HS-5 (cell line): Measurements from ENCODE around the gene TBC1D22A.
A peak's percentile ranks its signal among the peaks of the same experiment; 100 is the strongest.
"Not testable (repeated sequence)": the region's sequence is repeated elsewhere in the genome, so short reads cannot be mapped to it uniquely, and the experiment has no call there.

ENCODE experiments used
- DNase-seq: peaks from one replicate; pipeline ENCODE4 v3.0.0-alpha.2; 2012; ENCODE audit warnings: low read depth

Gene TBC1D22A

DNA sequence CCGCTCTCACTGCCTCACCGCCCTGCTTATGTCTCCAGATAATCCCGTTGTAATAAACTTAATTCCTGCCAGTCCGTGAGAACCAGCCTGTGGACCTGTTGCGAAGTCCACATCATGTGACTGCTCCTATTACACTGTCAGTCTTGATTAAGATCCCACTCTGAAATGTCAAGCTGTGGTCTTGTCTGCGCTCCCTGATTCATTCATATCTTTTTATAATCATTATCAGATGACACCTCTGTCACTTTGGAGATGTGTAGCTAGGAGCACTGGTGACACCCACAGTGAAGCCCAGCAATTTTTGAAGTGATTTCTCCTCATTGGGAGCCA lies 377.3 kb downstream of the TBC1D22A start:
- no peak for DNase-seq

GRCh38 chr22:47140975-47141374 lies 378.5 kb downstream of the TBC1D22A start:
- not testable (repeated sequence) for DNase-seq

DNA sequence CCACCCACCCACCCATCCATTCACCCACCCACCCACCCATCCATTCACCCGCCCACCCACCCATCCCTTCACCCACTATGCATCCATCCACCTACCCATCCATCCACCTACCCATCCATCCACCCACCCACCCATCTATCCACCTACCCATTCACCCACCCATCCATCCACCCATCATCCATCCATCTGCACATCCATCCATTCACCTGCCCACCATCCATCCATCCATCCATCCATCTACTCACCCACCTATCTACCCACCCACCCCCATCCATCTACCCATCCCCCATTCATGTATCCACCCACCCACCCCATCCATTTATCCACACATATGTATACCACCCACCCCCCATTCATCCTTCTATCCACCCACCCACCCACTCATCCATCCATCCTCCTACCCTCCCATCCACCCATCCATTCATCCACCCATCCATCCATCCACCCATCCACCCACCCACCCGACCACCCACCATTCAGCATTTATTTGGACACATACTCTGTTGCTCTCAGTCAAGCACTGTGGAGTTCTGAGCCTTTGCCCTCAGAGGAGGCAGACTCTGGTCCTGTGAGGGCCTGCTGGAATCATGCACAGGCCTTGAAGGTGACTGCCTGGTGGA lies 380.1 kb downstream of the TBC1D22A start:
- DNase-seq: no peak

DNA sequence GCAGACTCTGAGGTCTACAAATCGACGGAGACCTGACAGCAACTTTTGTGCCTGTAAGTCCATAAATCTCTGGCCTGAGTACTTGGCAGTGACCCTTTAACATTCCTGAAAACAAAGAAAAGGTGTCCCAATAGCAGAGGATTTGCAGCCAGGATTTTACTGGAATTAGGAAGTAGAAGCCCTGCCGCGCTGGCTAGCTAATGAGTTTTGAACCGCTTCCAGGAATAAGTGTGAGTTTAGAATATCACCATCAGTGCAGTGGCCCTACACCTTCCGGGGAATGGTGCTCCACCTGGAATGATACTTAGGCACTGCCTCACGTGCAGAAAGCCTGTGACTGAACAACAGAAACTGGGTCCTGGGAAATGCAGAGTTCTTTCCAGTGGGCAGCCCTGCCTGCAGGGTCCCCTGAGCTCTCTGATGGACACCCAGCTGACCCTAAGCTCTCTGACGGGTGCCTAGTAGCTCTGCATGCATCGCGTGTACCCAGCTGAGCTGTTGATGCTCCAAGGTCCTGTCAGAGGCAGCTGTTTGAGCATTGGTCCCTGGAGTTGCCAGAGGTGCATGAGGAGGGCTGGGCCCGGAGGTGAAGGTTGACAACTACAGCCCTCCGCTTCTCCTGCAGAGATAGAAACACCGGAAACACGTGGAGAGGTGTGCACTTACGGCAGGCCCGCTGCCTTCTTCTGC lies 380.9 kb downstream of the TBC1D22A start:
- no peak for DNase-seq

GRCh38 chr22:47144076-47144765 lies 381.8 kb downstream of the TBC1D22A start:
- DNase-seq: no peak

GRCh38 chr22:47144791-47145425 lies 382.5 kb downstream of the TBC1D22A start:
- DNase-seq: no peak

DNA sequence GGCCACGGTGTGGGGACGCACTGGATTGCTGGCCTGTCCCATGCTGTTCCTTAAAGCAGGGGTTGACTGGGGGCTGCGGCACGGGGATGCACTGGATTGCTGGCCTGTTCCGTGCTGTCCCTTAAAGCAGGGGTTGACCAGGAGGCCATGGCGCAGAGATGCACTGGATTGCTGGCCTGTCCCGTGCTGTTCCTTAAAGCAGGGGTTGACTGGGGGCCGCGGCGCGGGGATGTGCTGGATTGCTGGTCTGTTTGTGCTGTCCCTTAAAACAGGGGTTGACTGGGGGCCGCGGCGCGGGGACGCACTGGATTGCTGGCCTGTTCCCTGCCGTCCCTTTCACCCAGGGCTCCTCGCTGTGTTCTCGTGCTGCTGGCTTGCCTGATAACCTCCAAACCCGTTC lies 383.4 kb downstream of the TBC1D22A start:
- no peak for DNase-seq

GRCh38 chr22:47146391-47146790 lies 383.9 kb downstream of the TBC1D22A start:
- no peak for DNase-seq

DNA sequence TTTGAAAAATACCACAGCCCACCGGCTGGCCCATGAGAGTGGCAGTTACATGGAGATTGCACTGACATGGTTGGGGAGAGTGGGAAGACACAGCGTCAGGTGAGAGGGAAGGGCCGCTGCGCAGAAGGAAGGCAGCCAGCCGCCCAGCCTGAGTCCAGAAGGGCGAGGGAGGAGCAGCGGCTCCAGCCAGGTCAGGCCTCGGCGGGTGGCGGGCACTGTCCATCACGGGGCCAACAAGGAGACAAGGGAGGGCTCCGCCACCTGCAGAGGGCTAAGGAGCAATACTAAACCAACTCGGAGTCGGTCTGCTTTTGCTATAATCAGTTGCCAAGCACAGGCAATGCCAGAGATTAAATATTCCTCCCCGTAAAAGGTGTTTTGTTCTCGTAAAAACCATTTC lies 384.5 kb downstream of the TBC1D22A start:
- DNase-seq: no peak

GRCh38 chr22:47147572-47147971 lies 385.1 kb downstream of the TBC1D22A start:
- no peak for DNase-seq

DNA sequence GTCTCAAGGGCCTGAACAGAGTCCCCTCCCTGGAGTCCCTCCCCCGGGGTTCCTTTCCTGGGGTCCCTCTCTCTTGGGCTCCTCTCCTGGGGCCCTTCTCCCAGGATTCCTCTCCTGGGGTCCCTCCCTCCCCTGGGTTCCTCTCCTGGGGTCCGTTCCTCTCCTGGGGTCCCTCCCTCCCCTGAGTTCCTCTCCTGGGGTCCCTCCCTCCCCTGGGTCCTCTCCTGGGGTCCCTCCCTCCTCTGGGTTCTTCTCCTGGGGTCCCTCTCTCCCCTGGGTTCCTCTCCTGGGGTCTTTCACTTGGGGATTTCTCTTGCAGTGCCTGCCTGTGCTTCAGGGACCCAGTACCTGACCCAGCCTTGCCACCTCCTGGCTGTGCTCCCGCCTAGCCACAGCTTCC lies 386.1 kb downstream of the TBC1D22A start:
- no peak for DNase-seq

DNA sequence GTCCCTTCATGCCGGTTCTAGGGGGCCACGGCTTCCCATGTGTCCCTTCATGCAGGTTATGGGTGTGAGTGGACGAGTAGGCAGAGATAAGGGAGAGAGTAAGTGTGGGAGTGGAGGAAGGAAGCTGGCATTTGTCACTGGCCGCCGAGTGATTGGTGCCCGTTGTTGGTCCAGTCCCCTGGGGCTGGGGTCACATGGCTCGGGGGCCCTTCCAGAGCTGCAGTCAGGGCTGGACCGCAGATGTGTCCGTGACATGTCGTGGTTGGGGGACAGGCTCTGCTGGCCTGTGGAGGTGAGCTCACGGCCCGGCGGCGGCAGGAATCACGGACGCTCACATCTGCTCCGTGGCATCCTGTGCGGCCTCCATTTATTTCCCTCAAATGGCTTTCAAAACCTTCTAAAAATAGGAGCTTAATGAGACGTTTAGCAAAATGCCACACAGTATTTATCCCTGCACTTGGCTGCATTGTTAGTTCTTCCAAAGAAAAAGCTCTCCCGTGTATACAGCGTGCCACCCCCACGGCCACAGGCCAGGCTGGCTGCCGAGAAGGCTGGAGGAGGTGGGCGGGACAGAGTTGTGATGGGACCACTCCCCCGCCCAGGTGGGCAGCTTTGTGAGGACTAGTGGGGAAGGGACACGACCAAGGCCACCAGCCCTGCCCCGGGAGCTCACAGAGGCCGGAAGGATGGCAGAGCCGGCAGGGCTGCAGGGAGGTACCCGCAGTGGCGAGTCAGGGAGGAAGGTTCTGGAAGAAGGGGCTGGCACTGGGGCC lies 386.7 kb downstream of the TBC1D22A start:
- DNase-seq: no peak

DNA sequence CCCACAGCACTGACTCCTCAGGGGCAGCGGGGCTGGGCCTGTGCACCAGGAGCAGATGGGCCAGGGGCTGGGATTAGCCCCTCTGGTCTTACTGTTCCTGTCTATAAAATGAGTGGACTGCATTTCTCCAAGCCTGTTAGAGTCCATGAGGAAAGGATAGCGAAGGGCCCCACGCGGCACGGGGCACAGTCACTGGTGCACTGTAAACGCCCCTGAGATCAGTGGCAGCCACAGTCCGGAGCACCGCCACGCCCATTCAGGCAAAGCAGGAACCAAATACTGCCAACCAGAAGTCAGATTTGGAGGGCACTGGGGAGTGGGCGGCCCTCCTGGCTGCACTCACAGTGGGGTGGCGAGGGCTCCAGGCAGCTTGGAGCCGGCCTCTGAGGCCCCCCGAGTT lies 387.5 kb downstream of the TBC1D22A start:
- DNase-seq: no peak

GRCh38 chr22:47150426-47150825 lies 388.0 kb downstream of the TBC1D22A start:
- no peak for DNase-seq

DNA sequence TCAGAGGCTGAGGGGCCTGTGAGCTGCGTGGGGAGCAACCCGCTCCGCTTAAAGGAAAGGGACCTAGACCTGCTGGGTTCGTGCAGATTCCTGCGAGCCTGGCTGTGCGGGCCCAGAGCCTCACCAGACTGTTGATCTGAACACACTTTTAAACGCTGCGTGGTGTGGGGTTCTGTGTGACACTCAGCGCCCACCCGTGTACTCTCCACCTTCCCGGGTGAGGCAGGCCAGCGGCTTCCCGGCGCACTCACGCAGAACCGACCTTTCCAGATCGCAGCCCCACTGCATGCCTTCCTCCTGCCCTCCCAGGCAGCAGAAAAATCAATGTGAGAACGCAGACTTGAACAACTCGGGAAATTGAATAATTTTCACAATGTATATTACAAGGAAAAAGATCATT lies 388.6 kb downstream of the TBC1D22A start:
- DNase-seq: no peak

DNA sequence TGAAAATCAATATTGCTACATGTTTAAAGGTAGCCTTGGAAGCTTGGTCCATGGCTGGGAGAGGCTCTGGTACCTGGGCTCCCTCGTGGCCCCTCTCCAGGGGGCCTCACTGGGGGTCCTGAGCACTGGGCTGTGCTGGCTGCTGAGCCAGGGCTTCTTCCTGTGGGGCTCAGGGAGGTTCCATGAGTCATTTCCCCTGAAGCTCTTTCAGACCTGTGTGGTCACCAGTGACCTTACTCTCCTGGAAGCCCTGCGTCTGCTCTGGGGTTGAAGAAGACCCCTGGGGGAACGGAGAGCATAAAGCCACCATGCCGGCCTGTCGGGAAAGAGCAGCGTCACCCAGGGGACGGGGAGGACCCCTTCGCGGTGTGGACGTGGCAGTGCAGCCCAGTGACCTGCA lies 389.0 kb downstream of the TBC1D22A start:
- peak; percentile 9 for DNase-seq

- DNase-seq: no peak
These were observed 389.8 kb downstream of the TBC1D22A start for GRCh38 chr22:47152236-47152635.

DNA sequence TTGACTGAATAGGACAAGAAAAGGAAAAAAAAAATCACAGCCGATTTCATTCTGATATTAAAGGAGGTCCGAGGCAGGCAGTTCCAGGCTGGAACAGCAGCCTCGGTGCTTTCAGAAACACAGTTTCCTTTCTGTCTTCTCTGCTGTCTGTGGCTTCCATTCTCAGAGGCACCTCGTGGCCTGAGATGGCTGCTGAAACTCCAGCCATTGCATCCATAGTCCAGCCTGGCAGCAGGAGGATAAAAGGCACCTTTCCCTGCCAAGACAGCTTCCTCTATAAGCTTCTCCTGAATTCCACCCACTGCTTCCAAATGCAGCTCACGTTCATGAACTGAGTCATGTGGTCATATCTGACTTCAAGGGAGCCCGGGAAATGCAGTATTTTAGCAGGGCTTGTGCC lies 390.5 kb downstream of the TBC1D22A start:
- DNase-seq: no peak

DNA sequence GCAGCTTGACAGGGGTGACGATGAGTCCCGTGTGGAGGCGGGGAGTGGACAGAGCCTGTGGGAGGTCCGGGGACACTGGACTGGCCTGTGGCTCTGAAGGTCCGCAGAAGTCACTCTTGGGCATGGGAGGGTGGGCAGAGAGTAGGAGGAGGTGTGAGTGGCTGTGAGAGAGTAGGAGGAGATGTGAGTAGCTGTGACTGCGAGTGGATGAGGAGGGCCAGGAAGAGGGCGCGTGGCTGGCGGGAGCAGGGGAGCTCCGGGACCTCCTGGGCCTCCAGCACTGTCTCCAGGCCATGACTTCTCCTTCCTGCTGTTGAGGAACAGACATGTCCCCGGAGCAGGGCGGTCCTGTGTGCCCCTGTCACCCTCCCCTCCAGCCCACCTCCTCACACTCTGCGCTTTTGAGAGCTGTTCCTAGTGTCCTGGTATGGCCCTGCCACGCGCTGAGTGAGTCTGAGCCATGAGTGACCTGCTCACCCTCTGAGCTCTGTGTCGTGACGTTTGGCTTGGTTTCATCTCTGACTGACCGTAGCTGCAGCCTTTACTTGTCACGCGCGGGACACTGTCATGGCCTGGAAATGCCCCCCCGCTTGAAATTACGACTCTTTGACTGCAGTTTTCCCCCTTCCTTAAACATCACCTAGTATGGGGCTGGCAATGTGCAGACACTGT lies 391.5 kb downstream of the TBC1D22A start:
- no peak for DNase-seq

DNA sequence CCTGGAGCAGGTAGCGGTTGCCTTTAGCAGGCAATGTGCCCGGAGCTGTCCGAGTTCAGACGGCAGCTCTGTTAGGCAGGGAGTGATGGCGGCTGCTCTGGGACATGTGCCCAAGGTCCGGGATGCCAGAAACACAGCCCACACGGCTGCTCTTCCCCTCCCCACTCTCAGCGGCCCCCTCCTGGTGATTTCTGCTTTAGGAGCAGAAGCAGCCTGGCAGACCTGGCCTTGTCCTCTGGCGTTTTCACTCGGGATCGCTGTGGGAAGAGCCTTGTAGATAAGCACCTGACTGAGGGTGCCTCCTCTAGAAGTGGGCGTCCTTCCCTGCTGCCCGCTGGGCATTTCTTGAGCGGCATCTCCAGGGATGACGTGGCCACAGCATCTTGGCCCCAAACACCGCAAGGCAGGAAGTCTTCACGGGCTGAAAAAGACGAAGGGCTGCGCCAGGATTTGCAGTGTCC lies 392.2 kb downstream of the TBC1D22A start:
- peak; percentile 5 for DNase-seq

DNA sequence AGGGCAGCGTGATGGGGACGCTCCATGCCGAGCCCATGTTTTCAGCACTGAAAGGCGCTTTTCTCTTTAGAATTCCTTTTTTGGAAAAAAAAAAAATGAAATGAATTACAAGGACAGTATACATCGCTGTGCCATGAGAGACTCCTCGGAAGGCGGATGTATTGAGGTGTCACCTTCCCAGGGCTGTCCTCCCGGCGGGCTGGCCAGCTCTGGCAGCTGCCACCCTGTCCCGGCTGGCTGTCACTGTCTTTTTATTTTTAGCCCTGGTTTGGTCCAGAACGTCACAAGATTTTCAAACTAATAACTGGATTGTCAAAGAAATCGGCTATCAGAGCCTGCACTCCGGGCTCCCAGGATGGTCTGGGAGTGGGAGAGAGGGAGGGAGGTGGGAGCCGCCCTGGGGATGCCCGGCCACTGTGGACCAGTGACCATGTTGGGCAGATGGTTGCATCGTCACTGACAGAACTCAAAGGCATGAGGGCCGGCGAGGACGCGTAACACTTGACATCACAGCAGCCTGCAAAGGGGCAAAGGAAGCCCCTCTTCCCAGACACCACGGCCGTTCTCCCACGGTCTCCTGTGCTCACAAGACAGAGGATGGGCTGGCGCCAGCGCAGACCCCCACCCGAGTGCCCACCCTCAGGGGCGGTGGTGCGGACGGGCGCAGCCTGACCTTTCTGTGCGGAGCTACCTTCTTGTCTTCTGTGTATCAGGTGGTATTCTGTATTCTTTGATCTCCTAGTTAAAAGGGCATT lies 392.9 kb downstream of the TBC1D22A start:
- DNase-seq: no peak
